ENCODE results near the gene SNX8.
"Not testable (repeated sequence)": the region's sequence is repeated elsewhere in the genome, so short reads cannot be mapped to it uniquely, and the experiment has no call there.

SNX8 gene

DNA sequence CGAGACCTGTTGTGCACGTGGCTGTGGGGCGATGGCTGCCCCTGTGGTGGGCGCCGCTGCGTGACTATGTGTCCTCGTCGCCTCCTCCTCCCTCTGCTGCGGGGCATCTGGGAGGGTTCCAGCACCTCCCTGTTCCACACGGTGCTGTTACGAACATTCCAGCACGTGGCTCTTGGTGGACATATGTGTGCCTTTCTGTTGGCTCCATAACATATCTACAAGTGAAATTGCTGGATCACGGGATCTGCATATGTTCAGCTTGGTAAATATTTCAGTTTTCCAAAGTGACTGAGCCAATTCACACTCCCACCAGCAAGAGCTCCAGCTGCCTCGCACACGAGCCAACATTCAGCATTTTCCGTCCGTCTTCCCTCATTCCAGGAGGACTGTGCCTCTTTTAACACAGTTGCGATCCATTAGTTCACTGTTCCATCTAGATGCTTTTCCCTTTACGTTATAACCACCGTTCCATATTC, 25.1 kb downstream of the SNX8 start:
- no peak for DNase-seq

DNA sequence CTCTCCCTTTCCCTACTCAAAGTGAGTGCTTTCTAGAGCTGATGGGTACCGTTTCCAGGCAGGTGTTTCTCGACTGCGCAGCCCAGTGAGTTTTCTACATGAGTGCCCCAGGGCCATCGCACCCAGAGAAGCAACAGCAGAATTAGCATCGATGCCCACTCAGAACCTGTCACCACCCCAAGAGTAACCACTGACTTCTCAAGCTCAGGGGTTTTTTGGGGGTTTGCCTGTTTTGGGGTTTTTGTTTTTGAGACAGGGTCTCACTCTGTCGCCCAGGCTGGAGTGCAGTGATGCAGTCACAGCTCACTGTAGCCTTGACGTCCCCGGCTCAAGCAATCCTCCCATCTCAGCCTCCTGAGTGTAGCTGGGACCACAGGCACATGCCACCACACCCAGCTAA, 25.7 kb downstream of the SNX8 start:
- no peak for DNase-seq

DNA sequence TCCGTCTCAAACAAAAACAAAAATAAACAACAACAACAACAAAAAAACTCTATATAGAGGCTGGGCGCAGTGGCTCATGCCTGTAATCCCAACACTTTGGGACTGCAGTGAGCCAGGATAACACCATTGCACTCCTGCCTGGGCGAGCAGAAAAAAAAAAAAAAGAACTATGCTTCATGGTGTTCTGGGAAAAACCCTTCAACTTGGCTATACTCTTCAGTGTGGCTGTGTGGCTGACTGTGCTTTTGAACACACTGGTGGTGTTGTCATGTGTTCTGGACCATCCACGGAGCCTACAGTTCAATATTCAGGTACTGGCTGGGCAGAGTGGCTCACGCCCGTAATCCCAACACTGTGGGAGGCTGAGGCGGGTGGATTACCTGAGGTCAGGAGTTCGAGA, 26.5 kb downstream of the SNX8 start:
- DNase-seq: no peak

DNA sequence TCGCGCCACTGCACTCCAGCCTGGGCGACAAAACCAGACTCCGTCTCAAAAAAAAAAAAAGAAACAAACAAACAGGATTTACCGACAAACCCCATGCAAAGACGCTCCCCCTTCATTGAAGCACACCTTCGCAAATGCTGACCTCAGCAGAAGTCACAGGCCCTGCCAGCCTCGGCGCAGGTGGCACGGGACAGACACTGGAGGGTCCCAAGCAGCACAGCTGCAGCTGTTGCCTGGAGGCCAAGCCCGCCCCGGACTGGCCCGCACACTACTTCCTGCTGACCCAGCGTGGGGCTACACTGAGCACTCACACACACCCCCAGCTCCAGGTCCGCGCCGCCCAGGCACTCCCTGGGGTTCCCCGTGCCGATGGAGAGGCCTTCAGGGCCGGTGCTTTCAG, 31.2 kb downstream of the SNX8 start:
- no peak for DNase-seq

DNA sequence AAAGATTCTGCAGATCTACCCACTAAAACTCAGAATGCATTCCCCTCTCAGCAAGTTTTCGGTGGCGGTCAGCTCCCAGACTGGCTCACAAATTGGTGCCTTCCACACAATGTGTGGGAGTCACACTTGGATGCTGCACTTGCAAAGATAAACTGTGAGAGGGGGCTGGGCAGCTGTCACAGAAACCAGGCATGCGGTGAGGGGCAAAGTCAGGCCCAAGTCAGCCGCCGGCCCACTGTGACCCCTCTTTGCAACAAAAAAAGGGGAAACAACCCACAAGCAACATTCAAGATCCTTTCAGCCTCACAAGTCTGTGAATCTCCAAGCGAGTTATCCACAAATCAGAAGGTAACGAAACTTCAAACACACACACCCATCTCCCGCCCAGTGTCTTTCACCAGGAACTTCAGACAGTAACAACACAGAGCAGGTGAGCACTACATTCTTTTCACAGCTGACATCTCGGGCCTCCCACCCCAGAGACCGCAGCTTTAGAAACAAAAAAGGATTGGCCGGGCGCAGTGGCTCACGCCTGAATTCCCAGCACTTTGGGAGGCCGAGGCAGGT, 32.0 kb downstream of the SNX8 start:
- DNase-seq: no peak

DNA sequence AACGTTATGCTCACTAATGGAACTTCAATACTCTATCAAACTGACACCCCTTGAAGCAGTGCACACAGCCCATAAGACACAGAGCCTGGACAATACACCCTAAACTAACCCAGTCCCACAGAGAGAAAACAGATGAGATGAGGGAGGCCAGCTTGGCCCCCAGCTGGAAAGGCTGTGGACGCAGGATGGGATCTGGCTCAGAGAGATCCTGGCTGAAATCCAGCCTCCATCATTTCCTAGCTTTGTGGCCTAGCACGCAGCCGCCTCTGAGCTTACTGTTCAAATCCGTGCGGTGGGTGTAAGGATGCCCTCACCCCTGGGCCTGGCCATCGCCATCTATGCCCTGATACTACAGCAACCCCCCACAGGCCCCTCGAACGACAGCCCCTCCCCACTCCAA, 32.7 kb downstream of the SNX8 start:
- no peak for DNase-seq

DNA sequence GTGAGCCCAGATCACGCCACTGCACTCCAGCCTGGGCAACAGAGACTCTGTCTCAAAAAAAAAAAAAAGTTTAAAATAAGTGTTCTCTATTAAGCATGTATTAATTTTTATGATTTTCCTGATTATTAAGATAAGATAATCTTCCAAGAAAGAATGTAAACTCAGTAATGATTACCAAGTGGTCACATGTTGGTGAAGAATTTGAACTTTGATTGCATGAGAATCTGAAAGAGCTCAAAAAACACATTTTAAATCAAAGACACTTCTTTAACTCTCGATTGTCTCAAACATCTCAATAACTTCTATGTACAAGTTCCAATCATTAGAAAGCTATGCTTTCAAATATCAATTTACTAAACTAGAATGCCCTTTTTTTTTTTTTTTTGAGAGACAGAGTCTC, 33.8 kb downstream of the SNX8 start:
- DNase-seq: no peak

DNA sequence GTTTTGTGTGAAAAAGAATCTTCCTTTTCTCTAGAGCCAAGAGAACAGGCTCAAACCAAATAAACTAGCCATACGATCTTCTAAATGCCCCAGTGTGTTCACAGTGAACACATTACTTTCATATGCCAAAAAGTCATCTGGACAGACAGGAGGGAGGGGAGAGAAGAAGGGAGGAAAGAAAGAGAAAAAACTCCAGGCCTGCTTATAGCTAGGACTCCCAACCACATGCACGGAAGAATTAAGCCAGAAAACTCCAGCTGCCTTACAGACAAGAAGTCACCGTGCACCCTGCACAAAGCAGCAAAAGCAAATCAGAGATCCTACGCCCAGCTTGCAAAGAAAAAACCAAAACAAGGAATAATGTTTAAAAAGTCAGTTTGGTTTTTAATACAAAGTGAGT, 34.3 kb downstream of the SNX8 start:
- no peak for DNase-seq

DNA sequence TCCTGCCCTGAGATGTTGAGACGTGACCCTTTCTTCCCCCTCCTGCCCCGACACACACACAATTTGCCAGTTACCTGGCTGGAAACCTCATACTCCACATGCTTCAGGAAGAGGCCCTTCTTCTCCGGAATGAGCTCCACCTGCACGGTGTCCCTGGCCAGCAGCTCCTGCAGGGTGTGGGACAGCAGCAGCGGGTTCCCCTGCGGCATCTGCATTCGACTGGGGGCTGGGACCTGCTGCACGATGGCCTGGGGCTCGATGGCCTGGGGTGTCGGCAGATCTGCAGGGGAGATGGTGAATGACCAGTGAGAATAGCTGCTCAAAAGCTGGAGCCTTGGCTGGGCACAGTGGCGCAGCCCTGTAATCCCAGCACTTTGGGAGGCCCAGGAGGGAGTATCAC, 36.2 kb downstream of the SNX8 start:
- DNase-seq: no peak

DNA sequence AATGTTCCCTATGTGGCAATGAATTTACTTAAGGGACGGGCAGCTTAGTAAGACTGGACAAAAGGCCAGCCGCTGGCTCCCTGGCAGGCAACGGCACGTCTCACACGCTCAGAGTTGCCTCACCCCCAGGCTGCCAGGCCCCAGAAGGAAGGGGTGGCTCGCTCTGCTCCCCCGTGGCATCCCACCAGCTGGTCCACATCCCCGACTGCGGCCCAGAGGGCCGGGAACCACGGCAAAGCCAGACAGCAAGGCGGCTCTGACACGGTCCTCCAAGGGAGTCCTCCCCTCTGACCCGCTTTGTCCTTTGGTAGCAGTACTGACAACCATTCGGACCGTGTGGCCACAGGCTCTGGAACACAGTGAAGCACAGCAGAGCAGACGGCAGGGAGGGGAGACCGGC, 38.1 kb downstream of the SNX8 start:
- DNase-seq: no peak

DNA sequence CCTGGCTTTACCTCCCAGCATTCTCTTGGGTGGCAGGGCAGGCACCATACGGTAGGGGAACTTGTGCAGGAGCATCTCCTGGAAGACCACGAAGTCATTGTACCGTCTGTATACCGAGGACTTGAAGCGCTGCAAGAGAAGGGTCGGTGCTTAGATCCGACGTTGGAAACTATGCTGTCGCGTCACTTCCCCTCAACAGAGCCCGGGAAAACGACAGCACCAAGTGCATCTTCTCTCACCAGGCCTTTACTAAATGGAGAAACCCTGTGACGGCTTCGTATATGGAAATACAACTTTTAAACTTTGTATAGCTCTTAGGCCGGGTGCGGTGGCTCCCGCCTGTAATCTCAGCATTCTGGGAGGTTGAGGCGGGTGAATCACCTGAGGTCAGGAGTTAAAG, 39.1 kb downstream of the SNX8 start:
- no peak for DNase-seq

DNA sequence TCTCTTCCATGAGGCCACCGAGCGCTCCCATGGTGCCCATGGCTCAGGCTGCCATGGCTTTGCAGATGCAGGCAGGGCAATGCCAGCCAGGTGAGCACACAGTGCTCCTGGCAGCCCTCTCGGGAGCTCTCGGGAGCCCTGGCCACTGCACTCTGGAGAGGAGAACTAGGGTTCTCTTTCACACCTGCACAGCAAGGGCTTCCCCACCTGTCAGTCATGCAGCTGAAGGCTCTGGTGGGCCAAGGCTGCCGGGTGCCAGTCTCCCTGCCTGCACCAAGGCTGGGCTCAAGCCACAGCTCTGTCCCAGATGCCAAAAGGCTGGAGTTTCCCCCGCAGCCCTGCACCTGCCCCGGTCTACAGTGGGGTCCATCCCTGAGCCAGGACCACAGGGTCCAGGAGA, 39.6 kb downstream of the SNX8 start:
- no peak for DNase-seq

DNA sequence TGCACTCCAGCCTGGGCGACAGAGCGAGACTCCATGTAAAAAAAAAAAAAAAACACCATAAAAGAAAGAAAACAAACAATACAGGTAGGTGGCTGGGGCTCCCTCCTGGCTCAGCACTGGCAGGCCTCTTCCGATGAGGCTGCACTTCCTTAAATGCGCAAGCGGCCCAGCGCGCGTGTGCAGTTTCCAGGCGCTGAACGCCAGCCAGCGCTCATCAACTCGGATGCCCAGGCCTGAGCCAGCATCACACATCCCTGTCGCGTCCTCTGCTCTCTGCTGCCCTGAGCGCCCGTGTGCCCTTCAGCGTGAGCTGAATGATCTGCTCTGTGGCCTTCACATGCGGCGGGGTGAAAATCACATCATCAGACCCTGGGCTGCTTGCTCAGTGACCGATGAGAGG, 40.4 kb downstream of the SNX8 start:
- no peak for DNase-seq

DNA sequence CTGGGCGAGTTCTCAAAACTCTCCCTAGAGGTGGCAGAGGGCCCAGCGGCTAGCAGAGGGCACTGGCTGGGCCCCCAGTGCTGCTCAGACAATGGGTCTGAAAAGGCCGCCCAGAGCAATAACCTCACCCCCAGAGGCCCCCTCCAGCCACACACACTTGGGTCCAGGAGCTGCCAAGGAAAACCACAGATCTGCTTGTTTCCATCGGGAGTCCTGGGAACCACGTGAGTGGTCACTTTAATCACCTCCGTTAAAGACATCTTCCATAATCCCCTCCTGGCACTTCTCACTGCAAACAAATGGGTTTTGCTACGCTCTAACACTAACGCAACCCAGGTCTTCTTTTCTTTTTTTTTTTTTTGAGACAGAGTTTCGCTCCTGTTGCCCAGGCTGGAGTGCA, 42.2 kb downstream of the SNX8 start:
- DNase-seq: no peak

DNA sequence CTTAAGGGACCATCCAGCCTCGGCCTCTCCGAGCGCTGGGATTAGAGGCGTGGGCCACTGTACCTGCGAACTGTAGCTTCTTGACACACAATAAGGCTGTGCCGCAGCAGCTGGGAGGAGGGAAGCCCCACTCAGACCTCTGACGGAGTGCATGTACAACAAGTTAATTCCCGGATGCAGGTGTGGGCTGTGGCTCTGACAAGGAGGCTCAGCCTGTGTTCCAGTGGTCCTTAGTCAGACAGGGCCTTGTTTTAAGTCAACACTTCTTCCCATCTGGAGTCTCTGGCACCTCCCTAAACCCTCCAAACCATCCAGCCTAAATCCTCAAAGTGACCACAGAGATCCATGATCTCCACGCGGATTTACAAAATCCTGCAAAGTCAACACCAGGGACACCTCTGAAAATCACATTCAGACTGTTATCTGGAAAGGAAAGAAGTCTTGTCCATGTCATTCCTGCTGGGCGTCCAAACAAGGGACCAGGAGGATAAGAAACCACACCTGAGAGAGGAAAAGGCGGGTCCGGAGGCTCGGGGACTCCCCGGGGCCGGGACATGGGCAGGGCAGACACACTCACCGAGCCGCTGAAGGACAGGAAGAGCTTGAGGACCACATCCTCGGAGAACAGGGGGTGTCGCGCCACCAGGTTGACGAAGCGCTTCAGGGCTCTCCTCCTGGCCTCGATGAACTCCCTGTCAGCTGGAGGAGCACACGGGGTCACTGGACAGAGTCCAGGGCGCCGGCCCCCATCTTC, 42.8 kb downstream of the SNX8 start:
- DNase-seq: no peak

DNA sequence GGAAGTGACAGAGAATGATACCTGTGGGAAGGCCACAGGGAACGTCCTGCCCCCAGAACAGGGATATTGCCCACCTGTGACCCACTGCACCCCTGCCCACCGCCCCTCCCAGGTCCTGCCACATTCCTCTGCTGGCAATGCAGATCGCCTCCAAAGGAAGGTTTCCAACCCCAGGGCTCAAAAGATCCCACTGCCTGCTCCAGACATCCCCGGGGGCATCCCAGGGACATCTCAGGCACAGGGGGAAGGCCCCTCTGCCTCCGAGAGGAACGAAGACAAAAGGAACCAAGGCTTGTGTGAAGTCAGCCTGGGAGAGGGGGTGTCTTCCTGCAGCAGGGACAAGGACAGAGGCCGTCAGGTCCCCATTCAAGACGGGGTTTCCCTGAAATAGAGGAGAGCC, 43.7 kb downstream of the SNX8 start:
- DNase-seq: no peak

DNA sequence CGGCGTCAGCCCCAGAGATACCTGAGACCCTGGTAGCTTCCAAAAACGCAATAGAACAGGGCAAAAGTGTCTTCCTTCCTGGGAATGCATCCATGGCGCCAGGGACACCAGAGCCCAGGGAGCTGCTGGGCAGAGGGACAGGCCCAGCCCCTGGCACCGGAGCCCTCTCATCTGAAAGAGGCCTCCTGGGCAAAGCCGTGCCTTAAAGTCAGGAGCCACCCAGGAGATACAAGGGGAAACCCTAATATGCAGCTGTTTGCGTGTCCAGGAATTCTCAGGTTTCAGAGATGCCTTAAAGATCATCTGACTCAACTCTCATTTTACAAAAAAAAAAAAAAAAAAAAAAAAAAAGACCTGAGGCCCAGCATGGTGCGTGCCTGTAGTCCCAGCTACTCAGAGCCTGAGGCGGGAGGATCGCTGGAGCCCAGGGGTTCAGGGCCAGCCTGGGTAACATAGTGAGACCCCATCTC, 44.2 kb downstream of the SNX8 start:
- DNase-seq: no peak

DNA sequence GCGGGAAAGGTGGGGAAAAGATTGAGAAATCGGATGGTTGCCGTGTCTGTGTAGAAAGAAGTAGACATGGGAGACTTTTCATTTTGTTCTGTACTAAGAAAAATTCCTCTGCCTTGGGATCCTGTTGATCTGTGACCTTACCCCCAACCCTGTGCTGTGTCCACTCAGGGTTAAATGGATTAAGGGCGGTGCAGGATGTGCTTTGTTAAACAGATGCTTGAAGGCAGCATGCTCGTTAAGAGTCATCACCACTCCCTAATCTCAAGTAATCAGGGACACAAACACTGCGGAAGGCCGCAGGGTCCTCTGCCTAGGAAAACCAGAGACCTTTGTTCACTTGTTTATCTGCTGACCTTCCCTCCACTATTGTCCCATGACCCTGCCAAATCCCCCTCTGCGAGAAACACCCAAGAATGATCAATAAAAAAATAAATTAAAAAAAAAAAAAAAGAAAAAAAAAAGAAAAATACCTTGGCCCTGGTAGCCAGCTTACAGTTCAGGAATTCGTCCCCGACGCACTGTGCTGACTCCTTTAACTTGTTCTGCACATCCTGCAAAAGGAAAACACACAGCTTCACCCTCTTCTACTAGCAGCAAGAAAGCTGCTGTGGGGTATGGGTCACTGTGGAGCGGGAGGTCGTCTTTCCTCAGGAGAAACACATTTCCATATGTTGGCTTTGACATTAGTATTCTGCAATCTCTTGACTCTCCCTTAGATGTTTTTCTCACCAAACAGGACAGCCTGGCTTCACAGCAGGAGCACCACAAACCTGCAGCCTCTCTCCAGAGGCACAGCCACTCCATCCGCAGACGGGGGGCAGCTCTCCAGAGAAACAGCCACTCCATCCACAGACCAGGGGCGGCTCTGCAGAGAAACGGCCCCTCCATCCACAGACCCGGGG, 44.9 kb downstream of the SNX8 start:
- not testable (repeated sequence) for DNase-seq

DNA sequence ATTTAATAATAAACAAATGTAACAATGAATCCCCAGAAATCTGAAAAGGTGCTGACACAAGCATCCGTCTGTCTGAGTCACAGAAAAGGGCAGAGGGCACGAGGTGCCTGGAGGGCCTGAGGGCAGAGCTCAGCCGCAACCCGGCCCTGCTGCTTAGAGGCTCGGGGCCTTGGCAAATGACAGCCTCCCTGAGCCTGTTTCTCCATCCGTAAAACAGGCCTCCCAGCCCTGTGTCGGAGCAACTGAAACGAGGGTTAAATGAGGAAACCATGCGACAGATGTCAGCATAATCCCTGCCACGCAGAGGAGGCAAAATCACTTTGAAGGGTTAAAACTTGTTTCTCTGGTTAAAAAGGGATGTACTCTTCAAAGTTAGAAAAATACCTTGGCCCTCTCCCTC, 47.3 kb downstream of the SNX8 start:
- DNase-seq: no peak

DNA sequence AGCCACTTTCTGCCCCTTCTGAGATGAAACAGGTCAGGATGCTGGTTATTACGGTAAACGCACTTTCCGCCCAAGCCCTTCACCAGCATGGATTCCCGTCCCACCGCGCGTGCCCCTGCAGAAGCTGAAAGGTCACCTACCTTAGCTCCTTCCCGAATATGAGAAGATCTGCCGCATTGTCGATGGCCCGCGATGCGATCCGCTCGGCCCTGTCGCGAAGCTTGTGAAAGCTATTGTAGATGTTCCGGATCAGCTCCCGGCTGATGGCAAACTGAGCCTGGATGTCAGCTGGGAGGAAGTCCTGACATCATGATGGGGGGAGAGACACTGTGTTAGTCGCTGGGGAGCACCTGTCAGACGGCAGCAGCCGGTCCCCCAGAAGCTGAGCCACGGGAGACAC, 50.1 kb downstream of the SNX8 start:
- DNase-seq: no peak

DNA sequence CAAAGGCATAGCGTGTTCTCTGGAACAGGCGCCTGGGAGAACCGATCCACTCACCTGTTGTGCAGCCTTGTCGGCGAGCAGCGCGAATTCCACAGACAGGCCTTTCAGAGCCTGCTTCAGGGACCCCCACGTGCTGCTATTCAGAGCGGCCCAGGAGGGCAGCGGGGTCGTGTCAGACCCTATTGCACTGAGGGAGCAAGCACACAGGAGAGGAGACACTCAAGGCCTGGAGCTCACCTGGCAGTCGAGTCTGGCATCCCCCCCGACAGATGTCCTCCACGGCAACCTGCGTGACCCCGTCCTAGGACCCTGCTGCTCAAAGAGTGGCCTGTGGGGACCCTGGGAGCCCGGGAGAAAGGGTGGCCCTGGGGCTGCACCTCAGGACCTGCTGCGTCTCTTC, 51.1 kb downstream of the SNX8 start:
- DNase-seq: no peak

DNA sequence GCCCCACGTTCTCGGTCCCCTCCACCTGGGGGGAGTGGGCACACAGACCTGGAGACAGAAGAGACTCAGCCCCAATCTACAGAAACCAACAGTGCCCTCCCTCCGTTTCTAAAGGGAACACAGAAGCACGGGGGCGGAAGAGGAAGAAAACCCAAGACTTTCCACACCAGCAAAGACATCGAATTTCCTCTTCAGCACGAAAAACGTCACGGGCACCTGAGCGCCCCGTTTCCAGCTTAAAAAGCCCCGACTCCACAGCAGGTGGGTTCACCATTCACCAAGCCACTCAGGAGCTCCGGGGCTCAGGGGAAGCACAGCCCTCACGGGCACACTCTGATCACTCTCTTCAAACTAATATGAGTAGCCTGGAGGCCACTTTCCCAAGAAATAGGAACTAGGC, 52.6 kb downstream of the SNX8 start:
- DNase-seq: peak; percentile 71 to 88 (median 81)

DNA sequence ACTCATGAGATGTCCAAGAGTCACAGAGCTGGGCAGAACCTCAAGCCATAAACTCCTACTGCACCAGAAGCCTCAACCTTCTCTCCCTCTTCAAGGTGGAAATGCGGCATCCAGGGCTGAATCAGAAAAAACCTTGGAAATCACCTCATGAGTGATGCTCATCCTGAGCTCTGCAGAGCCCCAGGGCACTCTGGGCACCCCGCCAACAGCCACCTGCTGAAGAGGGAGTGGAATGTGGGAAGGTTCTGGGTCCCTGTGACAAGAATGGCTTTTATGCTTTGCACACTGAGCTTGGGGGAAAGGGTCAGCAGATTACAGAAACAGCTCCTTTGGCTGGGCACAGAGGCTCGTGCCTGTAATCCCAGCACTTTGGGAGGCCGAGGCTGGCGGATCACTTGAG, 53.4 kb downstream of the SNX8 start:
- DNase-seq: no peak

DNA sequence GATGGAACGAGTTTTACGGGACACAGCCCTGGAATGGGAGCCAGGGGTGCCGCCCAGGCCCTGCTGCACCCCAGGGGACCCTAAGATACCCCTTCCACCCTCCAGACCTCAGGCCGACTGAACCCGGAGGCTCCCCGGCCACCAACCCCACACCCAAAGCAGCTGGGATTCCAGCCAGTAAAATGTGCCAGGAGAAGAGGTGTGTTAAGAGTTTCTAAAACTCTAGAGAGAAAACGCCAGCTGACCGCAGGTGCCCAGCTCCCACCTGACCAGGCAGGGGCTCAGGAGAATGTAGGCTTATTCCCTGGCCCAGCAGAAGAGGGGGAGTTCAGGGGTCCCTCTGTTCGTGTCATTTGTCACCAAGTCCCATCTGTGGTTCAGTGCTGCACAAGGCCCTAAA, 54.8 kb downstream of the SNX8 start:
- DNase-seq: no peak
